GM12872 (cell line): ENCODE data around the gene CCDC40.

ENCODE experiments used
- TF ChIP-seq, protein P1 (sequence below): IDR thresholded peaks from 3 replicates; pipeline ENCODE4 v1.5.1; 2011; ENCODE audit warnings: low read depth, mild to moderate bottlenecking, low read length, moderate library complexity; ENCODE audit not compliant: insufficient read depth

Gene CCDC40

DNA sequence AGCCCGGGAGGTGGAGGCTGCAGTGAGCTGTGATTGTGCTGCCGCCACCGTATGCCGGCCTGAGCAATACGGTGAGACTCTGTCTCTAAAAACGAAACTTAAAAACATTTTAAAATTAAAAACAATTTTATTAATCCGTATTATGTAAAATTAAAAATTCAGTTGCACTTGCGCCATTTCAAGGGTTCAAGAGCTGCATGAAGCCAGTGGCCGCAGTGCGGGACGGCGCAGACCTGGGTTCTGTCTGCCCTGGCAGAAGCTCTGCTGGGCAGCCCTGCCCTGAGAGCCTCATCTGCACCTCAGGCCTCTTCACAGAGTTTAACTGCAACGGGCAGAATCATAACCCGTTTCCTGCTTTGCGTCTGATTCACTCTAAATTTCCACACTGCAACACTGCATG lies 32.5 kb upstream of the CCDC40 start:
- TF ChIP-seq, protein P1, sequence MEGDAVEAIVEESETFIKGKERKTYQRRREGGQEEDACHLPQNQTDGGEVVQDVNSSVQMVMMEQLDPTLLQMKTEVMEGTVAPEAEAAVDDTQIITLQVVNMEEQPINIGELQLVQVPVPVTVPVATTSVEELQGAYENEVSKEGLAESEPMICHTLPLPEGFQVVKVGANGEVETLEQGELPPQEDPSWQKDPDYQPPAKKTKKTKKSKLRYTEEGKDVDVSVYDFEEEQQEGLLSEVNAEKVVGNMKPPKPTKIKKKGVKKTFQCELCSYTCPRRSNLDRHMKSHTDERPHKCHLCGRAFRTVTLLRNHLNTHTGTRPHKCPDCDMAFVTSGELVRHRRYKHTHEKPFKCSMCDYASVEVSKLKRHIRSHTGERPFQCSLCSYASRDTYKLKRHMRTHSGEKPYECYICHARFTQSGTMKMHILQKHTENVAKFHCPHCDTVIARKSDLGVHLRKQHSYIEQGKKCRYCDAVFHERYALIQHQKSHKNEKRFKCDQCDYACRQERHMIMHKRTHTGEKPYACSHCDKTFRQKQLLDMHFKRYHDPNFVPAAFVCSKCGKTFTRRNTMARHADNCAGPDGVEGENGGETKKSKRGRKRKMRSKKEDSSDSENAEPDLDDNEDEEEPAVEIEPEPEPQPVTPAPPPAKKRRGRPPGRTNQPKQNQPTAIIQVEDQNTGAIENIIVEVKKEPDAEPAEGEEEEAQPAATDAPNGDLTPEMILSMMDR: no peak

DNA sequence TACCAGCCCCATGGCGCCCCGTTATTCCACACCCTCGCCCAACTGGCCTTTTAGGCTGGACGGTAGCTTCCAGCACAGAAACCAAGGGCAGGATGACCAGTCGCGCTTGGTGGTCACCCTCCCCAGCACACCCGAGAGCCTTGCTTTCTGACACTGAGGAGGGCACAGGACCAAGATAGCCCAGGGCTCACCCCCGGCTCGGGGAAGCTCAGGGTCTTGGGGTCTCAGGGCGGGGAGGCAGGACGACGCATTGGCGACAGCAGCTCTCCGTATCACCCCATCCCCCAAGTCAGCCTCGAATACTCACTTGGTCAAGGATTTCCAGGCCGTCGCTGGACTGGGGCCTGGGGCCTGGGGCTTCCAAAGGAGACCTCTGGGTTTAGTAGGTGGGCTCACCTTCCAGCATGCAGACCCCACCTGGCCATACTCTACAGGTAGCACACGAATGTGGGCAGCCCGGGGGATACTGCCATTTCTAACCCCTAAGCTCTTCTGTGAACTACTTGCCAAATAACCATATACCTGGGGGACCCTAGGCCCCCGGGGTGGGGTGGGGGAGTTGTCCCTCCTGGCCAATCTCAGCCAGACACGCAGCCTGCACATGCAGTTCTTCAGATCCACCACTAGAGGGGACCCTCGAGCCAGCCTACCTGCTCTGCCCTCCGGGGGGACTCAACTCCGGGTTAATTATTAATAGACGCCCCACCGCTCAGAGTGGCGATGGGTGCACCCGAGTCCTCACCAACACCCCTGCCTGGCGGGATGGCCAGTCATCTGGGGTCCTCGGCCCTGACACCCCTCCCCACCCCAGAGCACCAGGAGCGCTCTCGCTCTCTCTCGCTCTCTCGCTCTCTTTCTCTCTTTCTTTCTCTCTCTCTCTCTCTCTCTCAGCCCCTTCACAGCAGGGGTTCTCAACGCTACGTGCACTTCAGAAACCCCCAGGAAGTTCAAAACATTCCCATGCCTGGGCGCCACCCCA lies 30.8 kb upstream of the CCDC40 start:
- TF ChIP-seq, protein P1: peak; percentile 99

DNA sequence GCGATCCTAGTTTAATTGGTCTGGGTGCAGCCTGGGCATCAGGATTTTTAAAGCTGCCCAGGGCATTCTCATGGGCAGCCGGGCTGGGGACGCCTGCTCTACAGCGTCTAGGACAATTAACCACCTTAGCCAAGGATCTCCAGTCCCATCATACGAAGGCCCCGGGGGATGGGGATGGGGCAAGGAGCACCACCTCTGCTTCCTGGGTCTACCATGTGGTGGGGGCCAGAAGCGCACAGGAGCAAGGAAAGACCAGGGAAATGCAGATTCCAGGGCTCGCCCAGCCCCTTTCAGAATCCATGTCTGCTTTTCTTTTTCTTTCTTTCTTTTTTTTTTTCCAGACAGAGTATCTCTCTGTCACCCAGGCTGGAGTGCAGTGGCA lies 30.1 kb upstream of the CCDC40 start:
- TF ChIP-seq, protein P1: no peak

DNA sequence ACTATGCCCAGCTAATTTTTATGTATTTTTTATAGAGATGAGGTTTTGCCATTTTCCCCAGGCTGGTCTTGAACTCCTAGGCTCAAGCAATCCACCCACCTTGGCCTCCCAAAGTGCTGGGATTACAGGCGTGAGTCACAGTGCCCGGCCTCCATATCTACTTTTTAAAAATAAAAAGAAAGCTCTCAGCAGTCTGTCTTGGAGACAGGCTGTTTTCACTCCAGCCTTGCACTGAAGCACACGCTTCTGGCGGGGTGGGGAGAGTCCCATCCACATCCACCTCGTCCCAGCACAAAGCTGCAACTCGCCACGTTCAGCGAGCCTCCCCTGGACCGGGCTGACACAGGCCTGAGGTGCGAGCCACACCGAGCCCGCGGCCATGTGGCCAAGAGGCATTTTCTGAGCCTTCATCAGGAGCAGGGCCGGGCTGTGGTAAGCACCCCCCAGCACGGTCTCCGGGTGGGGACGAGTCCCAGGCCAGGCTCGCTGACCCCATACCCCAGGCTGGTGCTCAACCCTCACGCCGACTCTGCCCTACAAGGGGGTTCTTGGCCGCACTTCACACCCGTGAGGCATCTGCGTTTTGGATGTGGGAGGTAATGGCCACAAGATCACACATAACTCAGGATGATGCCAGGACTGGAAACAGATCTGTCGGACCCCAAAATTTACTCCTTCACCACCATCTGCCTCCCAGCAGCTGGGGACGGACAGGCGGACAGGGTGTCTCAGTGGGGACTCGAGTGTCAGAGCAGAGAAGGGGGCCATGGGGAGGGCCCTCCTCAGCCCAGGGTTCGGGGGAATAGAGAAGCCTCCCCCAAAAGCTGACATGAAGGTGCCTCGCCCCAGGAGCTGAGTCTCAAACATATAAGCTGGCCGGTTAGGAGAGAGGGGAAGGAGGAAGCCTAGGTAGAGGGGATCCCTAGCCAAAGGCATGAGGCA lies 29.4 kb upstream of the CCDC40 start:
- TF ChIP-seq, protein P1: no peak

DNA sequence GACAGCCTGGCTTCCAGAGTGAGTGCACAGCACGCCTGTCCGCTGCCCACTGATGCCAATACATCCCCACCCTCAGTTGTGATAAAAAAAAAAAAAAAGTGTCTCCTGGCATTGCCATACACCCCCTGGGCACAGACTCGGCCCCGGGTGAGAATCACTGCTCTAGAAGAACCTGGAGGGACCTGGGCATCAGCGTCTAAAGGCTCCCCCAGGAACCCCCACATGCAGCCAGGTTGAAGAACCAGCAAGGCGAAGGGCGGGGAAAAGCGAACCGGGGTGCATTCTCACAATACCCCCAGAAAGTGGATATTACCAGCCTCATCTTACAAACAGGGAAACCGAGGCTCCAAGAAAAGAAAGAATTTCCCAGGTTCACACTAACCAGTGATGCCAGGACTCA lies 28.5 kb upstream of the CCDC40 start:
- TF ChIP-seq, protein P1: no peak

DNA sequence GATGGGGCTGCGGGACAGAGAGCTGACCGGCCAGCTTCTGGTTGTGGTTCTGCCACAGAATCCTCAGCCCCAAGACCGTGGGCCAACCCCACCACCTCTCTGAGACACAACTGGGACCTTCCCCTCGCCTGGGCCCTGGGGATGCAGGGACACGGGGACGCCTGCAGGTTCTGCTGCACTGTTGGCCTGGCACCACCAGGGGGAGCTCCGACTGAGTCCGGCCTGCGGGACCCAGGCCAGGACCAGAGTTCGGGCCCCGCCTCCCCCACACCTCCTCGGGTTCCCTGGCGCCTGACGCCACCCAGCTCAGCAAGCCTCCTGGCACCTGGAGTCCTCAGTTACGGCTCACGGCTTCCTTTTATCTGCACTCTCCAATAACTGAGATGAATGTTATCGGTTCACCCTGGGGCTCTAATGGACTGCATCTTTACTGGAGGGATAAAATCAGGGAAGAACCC lies 28.0 kb upstream of the CCDC40 start:
- TF ChIP-seq, protein P1: peak; percentile 97

DNA sequence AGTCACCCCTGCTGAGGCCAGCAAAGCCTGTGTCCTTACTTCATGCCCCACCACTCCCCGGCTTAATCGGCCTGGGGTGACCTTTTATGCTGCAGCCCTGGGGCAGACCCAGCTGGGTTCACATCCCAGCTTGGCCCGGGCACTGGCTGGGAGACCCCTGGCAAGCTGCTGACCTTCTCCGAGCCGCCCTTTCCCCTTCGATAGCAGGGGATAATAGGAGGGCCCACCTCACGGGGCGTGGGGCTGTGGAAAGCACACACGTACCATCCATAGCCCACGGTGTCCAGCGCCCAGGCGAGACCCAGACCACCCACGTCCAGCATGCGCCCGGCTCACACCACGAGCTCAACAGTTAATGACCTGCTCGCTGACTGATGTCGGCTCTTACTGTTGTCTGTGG lies 27.6 kb upstream of the CCDC40 start:
- TF ChIP-seq, protein P1: no peak
